Vagina (tissue), 2 donors: Measurements from ENCODE around the gene VIL1.
A peak's percentile ranks its signal among the peaks of the same experiment; 100 is the strongest.

Source experiments
- CTCF ChIP-seq, 3 experiments: fragments of 450-650 bp in 2 of 3; fragments of 200-600 bp in 1 of 3; sonication (generic) in 1 of 3; IDR thresholded peaks; one replicate each; pipeline ENCODE4 v1.5.1; 2017 to 2019; ENCODE audit warnings: antibody characterized with exemption in 3 of 3, mild to moderate bottlenecking in 2 of 3, moderate library complexity in 2 of 3
- POLR2A ChIP-seq, 2 donors: fragments of 450-650 bp; IDR thresholded peaks; one replicate each; pipeline ENCODE4 v1.6.1; 2017; ENCODE audit warnings: antibody characterized with exemption in 2 of 2, mild to moderate bottlenecking in 2 of 2, moderate library complexity in 2 of 2
- POLR2AphosphoS5 ChIP-seq, 2 donors: sonication (generic); formaldehyde crosslinking; IDR thresholded peaks; one replicate each; pipeline ENCODE4 v1.9.0; 2017; ENCODE audit warnings: antibody characterized with exemption in 2 of 2, mild to moderate bottlenecking in 2 of 2, low read depth in 1 of 2; ENCODE audit not compliant: insufficient read depth in 1 of 2

- TF ChIP-seq CTCF (IDR thresholded peaks at IDR 0.05): no peak
- peak in 1 of 2 donors; percentile 32 for TF ChIP-seq POLR2AphosphoS5 (IDR thresholded peaks at IDR 0.05; ENCODE audit: insufficient read depth in 1 of 2, low read depth in 1 of 2)
- no peak for TF ChIP-seq POLR2A (IDR thresholded peaks at IDR 0.05)
Observed at GRCh38 chr2:218383892-218384519, 34.9 kb upstream of the VIL1 start.
